HL-60 (cell line): Measurements from ENCODE around the gene PALLD.

Experiments used
- DNase-seq, 2 experiments: peaks; one replicate each; pipeline ENCODE4 v3.0.0-alpha.2; 2010 to 2020; ENCODE audit warnings: low read depth in 1 of 2, low spot score in 1 of 2
- H3K27ac ChIP-seq: fragments of 250-450 bp; sonication (Bioruptor Pico); replicated peaks from 2 replicates; pipeline ENCODE4 v1.5.1; 2020; ENCODE audit warnings: mild to moderate bottlenecking, moderate library complexity
- H3K27me3 ChIP-seq: fragments of 250-450 bp; sonication (Bioruptor Pico); 2 replicates; pipeline ENCODE4 v1.5.1; 2021; ENCODE audit warnings: mild to moderate bottlenecking, moderate library complexity; ENCODE audit not compliant: insufficient read depth, poor library complexity, severe bottlenecking
- H3K4me3 ChIP-seq: replicated peaks from 2 replicates; pipeline ENCODE4 v1.5.1; 2011; ENCODE audit warnings: mild to moderate bottlenecking, control low read depth, low read length; ENCODE audit not compliant: insufficient read depth
- CTCF ChIP-seq: IDR thresholded peaks from one replicate; pipeline ENCODE4 v1.5.1; 2011; ENCODE audit warnings: low read length, control low read depth, inconsistent platforms; ENCODE audit not compliant: insufficient read depth
- GABPA ChIP-seq: IDR thresholded peaks from 2 replicates; pipeline ENCODE4 v1.6.1; 2012; ENCODE audit warnings: low read depth
- POLR2AphosphoS5 ChIP-seq: IDR thresholded peaks from 2 replicates; pipeline ENCODE4 v1.6.1; 2012; ENCODE audit warnings: low read depth
- SPI1 ChIP-seq: IDR thresholded peaks from 2 replicates; pipeline ENCODE4 v1.6.1; 2012; ENCODE audit warnings: low read depth, mild to moderate bottlenecking, borderline replicate concordance
- TF ChIP-seq, protein P1 (sequence below): IDR thresholded peaks from 2 replicates; pipeline ENCODE4 v1.6.1; 2012; ENCODE audit warnings: low read depth; ENCODE audit not compliant: insufficient replicate concordance

PALLD gene

DNA sequence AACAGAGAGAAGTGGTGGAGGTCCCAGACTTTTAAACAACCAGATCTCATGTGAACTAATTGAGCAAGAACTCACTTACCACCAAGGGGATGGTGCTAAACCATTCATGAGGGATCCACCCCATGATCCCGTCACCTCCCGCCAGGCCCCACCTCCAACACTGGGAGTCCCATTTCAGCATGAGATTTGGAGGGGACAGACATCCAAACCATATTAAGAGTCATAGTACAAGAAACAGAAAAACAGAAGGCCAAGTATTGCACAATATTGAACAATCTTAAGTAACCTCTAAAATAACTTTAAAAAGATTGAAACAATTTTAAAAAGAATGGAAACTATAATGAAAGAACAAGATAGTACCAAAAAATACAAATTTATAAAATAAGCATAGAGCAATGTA is 403.2 kb downstream of the PALLD start:
- no peak overlapping the region for H3K27ac ChIP-seq
- no peak for DNase-seq
- no peak overlapping the region for H3K4me3 ChIP-seq
- TF ChIP-seq SPI1 = no peak
- TF ChIP-seq, protein P1, sequence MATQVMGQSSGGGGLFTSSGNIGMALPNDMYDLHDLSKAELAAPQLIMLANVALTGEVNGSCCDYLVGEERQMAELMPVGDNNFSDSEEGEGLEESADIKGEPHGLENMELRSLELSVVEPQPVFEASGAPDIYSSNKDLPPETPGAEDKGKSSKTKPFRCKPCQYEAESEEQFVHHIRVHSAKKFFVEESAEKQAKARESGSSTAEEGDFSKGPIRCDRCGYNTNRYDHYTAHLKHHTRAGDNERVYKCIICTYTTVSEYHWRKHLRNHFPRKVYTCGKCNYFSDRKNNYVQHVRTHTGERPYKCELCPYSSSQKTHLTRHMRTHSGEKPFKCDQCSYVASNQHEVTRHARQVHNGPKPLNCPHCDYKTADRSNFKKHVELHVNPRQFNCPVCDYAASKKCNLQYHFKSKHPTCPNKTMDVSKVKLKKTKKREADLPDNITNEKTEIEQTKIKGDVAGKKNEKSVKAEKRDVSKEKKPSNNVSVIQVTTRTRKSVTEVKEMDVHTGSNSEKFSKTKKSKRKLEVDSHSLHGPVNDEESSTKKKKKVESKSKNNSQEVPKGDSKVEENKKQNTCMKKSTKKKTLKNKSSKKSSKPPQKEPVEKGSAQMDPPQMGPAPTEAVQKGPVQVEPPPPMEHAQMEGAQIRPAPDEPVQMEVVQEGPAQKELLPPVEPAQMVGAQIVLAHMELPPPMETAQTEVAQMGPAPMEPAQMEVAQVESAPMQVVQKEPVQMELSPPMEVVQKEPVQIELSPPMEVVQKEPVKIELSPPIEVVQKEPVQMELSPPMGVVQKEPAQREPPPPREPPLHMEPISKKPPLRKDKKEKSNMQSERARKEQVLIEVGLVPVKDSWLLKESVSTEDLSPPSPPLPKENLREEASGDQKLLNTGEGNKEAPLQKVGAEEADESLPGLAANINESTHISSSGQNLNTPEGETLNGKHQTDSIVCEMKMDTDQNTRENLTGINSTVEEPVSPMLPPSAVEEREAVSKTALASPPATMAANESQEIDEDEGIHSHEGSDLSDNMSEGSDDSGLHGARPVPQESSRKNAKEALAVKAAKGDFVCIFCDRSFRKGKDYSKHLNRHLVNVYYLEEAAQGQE = no peak
- no peak for TF ChIP-seq GABPA
- no peak for TF ChIP-seq POLR2AphosphoS5
- no peak for TF ChIP-seq CTCF
- no peaks in the 10 kb centered on the region for H3K27me3 ChIP-seq

- Histone ChIP-seq H3K27ac (no peak overlapping the region), H3K4me3 (no peak overlapping the region), H3K27me3 (no peaks in the 10 kb centered on the region)
- TF ChIP-seq POLR2AphosphoS5 = no peak
- no peak for TF ChIP-seq GABPA
- TF ChIP-seq SPI1 = no peak
- TF ChIP-seq, protein P1 = no peak
- no peak for TF ChIP-seq CTCF
- DNase-seq = no peak
Observed at GRCh38 chr4:168907119-168907698, 410.4 kb downstream of the PALLD start.

- H3K4me3 ChIP-seq = no peak overlapping the region
- TF ChIP-seq POLR2AphosphoS5 = no peak
- no peak for TF ChIP-seq GABPA
- TF ChIP-seq, protein P1 = no peak
- no peak for TF ChIP-seq SPI1
- TF ChIP-seq CTCF = no peak
- no peak overlapping the region for H3K27ac ChIP-seq
- no peaks in the 10 kb centered on the region for H3K27me3 ChIP-seq
- DNase-seq = no peak
Observed at GRCh38 chr4:168908093-168908492, 411.2 kb downstream of the PALLD start.
